Activated CD8-positive, alpha-beta memory T cell treated with anti-CD3 and anti-CD28 coated beads, Interleukin-2, amount 50 U/mL, for 4 hours (primary cell): ENCODE results near the gene ZNF383.
"Not testable (repeated sequence)": the region's sequence is repeated elsewhere in the genome, so short reads cannot be mapped to it uniquely, and the experiment has no call there.

Experiments used
- DNase-seq: peaks from one replicate; pipeline ENCODE4 v3.0.0-alpha.2; 2020

Gene ZNF383

DNA sequence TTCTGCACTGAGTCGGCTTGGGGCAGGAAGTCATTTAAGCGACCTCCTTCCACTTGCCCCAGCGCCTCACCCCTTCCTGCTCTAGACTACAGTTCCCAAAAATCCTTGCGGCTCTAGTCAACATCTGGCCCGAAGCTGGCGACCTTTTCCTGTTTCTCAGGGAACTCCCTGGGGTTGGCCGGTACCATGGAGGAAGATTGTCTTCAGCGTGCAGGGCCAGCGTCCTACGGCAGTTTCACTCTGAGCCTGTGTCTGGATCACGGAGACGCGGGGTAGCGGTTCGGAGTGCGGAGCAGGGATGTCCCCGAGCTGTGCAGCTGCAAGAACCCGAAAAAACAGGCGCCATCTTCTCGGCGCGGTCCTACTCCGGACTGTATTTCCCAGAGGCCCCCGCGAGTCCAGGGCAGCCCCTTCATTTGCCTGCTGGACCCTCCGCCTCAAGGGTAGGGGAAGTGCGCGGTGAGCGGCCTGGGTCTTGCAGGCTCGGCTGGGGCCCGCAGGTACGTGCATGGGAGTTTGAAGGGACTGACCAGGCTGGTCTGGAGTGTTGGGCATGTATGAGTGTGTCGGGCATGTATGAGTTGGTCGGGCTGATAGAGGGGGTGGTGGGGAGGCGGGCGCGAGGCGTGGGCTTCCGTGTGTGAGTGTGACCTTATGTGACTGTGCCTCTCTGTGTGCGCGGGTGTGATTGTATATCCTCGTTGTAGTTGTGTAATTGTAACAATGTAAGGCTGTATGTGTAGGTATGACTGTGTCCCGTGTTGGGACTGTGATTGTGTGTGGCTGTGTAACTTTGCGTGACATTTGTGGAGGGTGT is at the start of gene ZNF383:
TSS of gene ZNF383 (plus strand) at position 440 of the 817 bp plus-strand sequence. CDS start 12,240 bp downstream, outside the sequence.
- peak; percentile 82 for DNase-seq

GRCh38 chr19:37172368-37173366 is 45.3 kb upstream of the ZNF383 start, which contains the start of gene ZNF585A:
Gene ZNF585A (minus strand): TSS chr19:37172695. CDS start chr19:37169910, 2,785 bp downstream.
- peak; percentile 88 for DNase-seq

DNA sequence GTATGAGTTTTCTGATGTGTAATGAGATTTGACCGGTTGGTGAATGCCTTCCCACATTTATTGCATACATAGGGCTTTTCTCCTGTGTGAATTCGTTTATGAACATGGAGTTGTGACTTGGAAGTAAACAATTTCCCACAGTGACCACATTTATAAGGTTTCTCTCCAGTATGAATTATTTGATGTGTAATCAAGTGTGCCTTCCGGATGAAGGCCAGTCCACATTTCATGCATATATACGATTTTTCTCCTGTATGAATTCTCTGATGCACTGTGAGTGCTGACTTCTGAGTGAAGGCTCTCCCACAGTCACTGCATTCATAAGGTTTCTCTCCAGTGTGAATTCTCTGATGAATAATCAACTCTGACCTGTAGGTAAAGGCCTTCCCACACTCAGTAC is 31.9 kb upstream of the ZNF383 start:
- not testable (repeated sequence) for DNase-seq

DNA sequence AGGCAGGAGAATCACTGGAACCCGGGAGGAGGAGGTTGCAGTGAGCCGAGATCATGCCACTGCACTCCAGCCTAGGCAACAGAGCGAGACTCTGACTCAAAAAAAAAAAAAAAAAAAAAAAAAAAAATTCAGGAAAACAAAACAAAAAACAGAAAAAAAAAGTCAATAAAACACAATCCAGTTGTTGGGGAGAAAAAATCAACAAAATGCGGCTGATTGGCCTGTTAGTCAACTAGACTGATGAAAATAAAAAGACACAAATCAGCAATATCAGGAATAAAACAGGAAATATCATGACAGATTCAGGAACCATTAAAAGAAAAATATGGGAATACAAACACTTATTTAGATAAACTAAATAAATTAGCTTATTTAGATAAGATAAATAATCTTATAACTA is 22.8 kb upstream of the ZNF383 start:
- not testable (repeated sequence) for DNase-seq

DNA sequence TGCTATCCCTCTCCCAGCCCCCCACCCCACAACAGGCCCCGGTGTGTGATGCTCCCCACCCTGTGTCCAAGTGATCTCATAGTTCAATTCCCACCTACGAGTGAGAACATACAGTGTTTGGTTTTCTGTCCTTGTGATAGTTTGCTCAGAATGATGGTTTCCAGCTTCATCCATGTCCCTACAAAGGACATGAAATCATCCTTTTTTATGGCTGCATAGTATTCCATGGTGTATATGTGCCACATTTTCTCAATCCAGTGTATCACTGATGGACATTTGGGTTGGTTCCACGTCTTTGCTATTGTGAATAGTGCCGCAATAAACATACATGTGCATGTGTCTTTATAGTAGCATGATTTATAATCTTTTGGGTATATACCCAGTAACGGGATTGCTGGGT is 20.9 kb upstream of the ZNF383 start:
- not testable (repeated sequence) for DNase-seq

DNA sequence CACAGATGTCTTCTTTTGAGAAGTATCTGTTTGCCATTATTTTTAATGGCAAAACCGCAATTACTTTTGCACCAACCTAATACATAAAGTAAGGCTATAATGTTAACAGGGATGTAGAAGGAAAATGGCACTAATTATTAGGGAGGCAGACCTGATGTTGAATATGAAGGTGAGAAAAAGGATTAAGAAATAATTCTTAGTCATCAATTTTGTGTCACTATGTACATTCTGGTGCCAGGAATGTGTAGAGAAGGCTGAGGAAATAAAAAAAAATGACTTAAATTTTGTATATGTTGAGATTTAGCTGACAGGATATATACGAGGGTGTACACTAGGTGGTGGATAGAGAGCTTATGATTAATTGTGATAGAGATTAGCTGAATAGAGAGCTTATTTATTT is 20.2 kb upstream of the ZNF383 start:
- DNase-seq = no peak

DNA sequence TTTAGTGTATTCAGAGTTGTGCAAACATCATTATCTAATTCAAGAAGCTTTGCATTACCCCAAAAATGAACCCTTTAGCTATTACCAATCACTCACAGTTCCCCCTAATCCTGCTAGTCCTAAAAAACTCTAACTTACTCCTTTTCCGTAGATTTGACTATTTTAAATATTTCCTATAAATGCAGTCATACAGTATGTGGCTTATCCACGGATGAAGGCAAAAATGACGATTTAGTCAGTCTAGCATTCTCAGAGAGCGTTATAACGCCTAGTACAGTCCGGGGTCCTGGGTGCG is 587 bp upstream of the ZNF383 start:
- no peak for DNase-seq

- DNase-seq = no peak
Measured at GRCh38 chr19:37218592-37218935, 550 bp downstream of the ZNF383 start.

- no peak for DNase-seq
Measured at GRCh38 chr19:37220383-37220782, 2.4 kb downstream of the ZNF383 start.

DNA sequence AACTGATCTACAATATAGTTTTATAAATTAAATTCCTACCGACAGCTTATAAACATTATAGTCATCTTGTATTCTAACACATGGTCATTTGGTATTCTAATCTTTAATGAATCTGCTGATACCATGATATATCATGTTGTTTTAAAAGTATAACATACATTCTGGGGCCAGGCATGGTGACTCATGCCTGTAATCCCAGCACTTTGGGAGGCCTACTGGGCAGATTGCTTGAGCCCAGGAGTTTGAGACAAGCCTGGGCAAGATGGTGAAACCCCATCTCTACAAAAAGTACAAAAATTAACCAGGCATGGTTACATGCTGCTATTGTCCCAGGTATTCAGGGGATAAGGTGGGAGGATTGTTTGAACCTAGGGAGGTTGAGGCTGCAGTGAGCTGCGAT is 3.1 kb downstream of the ZNF383 start:
- no peak for DNase-seq

GRCh38 chr19:37226248-37226647 is 8.2 kb downstream of the ZNF383 start:
- no peak for DNase-seq

GRCh38 chr19:37227996-37228395 is 10.0 kb downstream of the ZNF383 start:
- DNase-seq = peak; percentile 26

- DNase-seq = no peak
Measured at GRCh38 chr19:37243206-37243632, 25.2 kb downstream of the ZNF383 start.

GRCh38 chr19:37251308-37252229 is 33.6 kb downstream of the ZNF383 start:
- no peak for DNase-seq

GRCh38 chr19:37263028-37263427 is 45.0 kb downstream of the ZNF383 start:
- DNase-seq = not testable (repeated sequence)

GRCh38 chr19:37267005-37267404 is 49.0 kb downstream of the ZNF383 start:
- not testable (repeated sequence) for DNase-seq

- DNase-seq = not testable (repeated sequence)
Measured at GRCh38 chr19:37267755-37268154, 49.7 kb downstream of the ZNF383 start.

GRCh38 chr19:37280656-37281055 is 62.6 kb downstream of the ZNF383 start:
- DNase-seq = not testable (repeated sequence)

DNA sequence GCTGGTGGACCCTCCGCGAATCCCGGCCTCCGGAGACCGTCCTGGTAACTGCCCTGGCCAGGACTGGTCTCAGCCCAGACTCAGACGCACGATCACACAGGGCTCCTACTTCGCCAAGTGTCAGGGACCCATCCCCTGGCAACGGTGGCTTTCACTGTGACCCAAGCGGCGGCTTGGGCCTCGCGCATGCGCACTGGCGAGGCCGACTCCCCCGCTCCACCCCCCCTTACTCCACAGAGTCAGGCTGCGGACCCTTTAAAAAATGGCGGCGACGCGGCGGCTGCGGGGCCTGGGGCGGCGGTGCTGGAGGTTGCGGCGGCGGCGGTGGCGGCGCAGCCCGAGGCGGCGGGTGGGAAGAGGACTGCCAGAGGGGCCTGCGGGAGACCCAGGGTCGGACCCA is 66.0 kb downstream of the ZNF383 start:
- not testable (repeated sequence) for DNase-seq

- not testable (repeated sequence) for DNase-seq
Measured at GRCh38 chr19:37289229-37289628, 71.2 kb downstream of the ZNF383 start.

GRCh38 chr19:37292998-37293939 is 75.3 kb downstream of the ZNF383 start:
- peak; percentile 53 for DNase-seq
